IMR-90 (cell line): Measurements from ENCODE around the gene NFKBIZ. TPM values are rescaled to one million over a fixed set of nuclear protein-coding genes. Genes with fewer than 3 reads are reported as not detected.

Experiments used
- ATAC-seq: fragments of 200-7000 bp; cut with Tn5 transposase; 2 replicates; pipeline ENCODE4 v1.9.1; 2020; ENCODE audit warnings: low read depth, mild to moderate bottlenecking, moderate library complexity
- BruUV-seq: library from RNA; stranded (reverse); fragments of 400-500 nt; replicated peaks from 2 replicates; lab custom pipeline; 2021; lab: Mats Ljungman, UMichigan
- CTCF ChIA-PET: fragments of 300-600 bp; formaldehyde crosslinking; extraction: SDS; loops from one replicate; lab custom pipeline; 2021; ENCODE audit warnings: antibody characterized with exemption; lab: Yijun Ruan, JAX
- POLR2A ChIA-PET: fragments of 300-600 bp; sonication (Branson Sonifier 250); formaldehyde crosslinking; loops from one replicate; lab custom pipeline; 2022; ENCODE audit warnings: antibody characterized with exemption; ENCODE audit not compliant: unreplicated experiment; lab: Charles Lee
- DNase-seq: peaks from one replicate; pipeline ENCODE4 v3.0.0; 2013
- H2AFZ ChIP-seq: replicated peaks from 2 replicates; pipeline ENCODE3; 2013; ENCODE audit warnings: low read length, mild to moderate bottlenecking; ENCODE audit not compliant: poor library complexity
- H2AK5ac ChIP-seq: 2 replicates; pipeline ENCODE4 v1.6.1; 2013; ENCODE audit warnings: low read depth, low read length, inconsistent platforms
- H2AK9ac ChIP-seq: replicated peaks from 2 replicates; pipeline ENCODE3; 2013; ENCODE audit warnings: mild to moderate bottlenecking, low read depth, low read length, moderate library complexity; ENCODE audit not compliant: poor library complexity
- H2BK120ac ChIP-seq: 2 replicates; pipeline ENCODE4 v1.6.1; 2013; ENCODE audit warnings: low read depth, low read length, inconsistent platforms
- H2BK15ac ChIP-seq: 3 replicates; pipeline ENCODE4 v1.6.1; 2013; ENCODE audit warnings: low read depth, low read length, inconsistent platforms
- H2BK20ac ChIP-seq: 2 replicates; pipeline ENCODE4 v1.6.1; 2013; ENCODE audit warnings: low read depth, mild to moderate bottlenecking, inconsistent platforms, low read length, moderate library complexity
- H2BK5ac ChIP-seq: 2 replicates; pipeline ENCODE4 v1.6.1; 2013; ENCODE audit warnings: mild to moderate bottlenecking, low read depth, low read length, inconsistent platforms; ENCODE audit not compliant: poor library complexity, severe bottlenecking
- H3K14ac ChIP-seq: replicated peaks from 2 replicates; pipeline ENCODE4 v1.6.1; 2013; ENCODE audit warnings: low read depth, low read length, inconsistent platforms
- H3K18ac ChIP-seq: 2 replicates; pipeline ENCODE4 v1.6.1; 2013; ENCODE audit warnings: low read depth, low read length, control low read depth
- H3K23ac ChIP-seq: 2 replicates; pipeline ENCODE4 v1.6.1; 2013; ENCODE audit warnings: low read depth, low read length, inconsistent platforms
- H3K27ac ChIP-seq: 2 replicates; pipeline ENCODE4 v1.5.1; 2013; ENCODE audit warnings: mild to moderate bottlenecking, control low read depth, low read length; ENCODE audit not compliant: insufficient read depth
- H3K27me3 ChIP-seq: 2 replicates; pipeline ENCODE4 v1.6.1; 2013; ENCODE audit warnings: low read length; ENCODE audit not compliant: control insufficient read depth, insufficient read depth
- H3K36me3 ChIP-seq: 2 replicates; pipeline ENCODE4 v1.6.1; 2013; ENCODE audit warnings: low read length, mixed read lengths; ENCODE audit not compliant: control insufficient read depth, insufficient read depth
- H3K4ac ChIP-seq: 2 replicates; pipeline ENCODE4 v1.6.1; 2013; ENCODE audit warnings: low read depth, low read length, inconsistent platforms
- H3K4me1 ChIP-seq: 2 replicates; pipeline ENCODE4 v1.6.1; 2013; ENCODE audit warnings: low read length, mixed read lengths; ENCODE audit not compliant: control insufficient read depth, insufficient read depth
- H3K4me2 ChIP-seq: 2 replicates; pipeline ENCODE4 v1.6.1; 2013; ENCODE audit warnings: low read depth, mild to moderate bottlenecking, control low read depth, low read length, moderate library complexity
- H3K4me3 ChIP-seq: 2 replicates; pipeline ENCODE4 v1.5.1; 2013; ENCODE audit warnings: low read depth, mild to moderate bottlenecking, control low read depth, low read length, moderate library complexity; ENCODE audit not compliant: insufficient read depth
- H3K56ac ChIP-seq: 2 replicates; pipeline ENCODE4 v1.6.1; 2013; ENCODE audit warnings: low read length, inconsistent platforms; ENCODE audit not compliant: insufficient read depth; ENCODE audit errors: extremely low read depth
- H3K79me1 ChIP-seq, 2 experiments: 2 replicates each; pipeline ENCODE4 v1.6.1; 2013; ENCODE audit warnings: low read length in 2 of 2, inconsistent platforms in 1 of 2, low read depth in 1 of 2
- H3K9ac ChIP-seq: 2 replicates; pipeline ENCODE4 v1.6.1; 2013; ENCODE audit warnings: low read depth, low read length, control low read depth
- H3K9me1 ChIP-seq: 2 replicates; pipeline ENCODE4 v1.6.1; 2013; ENCODE audit warnings: low read length, inconsistent platforms; ENCODE audit not compliant: insufficient read depth
- H3K9me3 ChIP-seq: 2 replicates; pipeline ENCODE4 v1.6.1; 2013; ENCODE audit warnings: low read length; ENCODE audit not compliant: control insufficient read depth, insufficient read depth
- H4K20me1 ChIP-seq: 2 replicates; pipeline ENCODE4 v1.6.1; 2013; ENCODE audit warnings: low read length, inconsistent platforms; ENCODE audit not compliant: insufficient read depth
- H4K5ac ChIP-seq: 2 replicates; pipeline ENCODE4 v1.6.1; 2013; ENCODE audit warnings: mild to moderate bottlenecking, low read depth, low read length, control low read depth
- H4K8ac ChIP-seq, 2 experiments: 2 replicates each; pipeline ENCODE4 v1.6.1; 2013; ENCODE audit warnings: low read depth in 2 of 2, low read length in 2 of 2, control low read depth in 1 of 2, inconsistent platforms in 1 of 2
- H4K91ac ChIP-seq: 2 replicates; pipeline ENCODE4 v1.6.1; 2013; ENCODE audit warnings: low read depth, low read length, inconsistent platforms; ENCODE audit not compliant: insufficient read depth
- BHLHE40 ChIP-seq: fragments of 150-350 bp; IDR thresholded peaks from 2 replicates; pipeline ENCODE4 v1.6.1; 2016; ENCODE audit warnings: mild to moderate bottlenecking, low read depth, low read length
- CEBPB ChIP-seq: IDR thresholded peaks from 2 replicates; pipeline ENCODE4 v1.6.1; 2012; ENCODE audit warnings: low read depth, low read length, improper control_type of control experiment
- CTCF ChIP-seq: conservative IDR thresholded peaks from 2 replicates; pipeline ENCODE4 v1.5.1; 2012; ENCODE audit warnings: mild to moderate bottlenecking, low read depth, low read length, improper control_type of control experiment
- FOS ChIP-seq: fragments of 150-350 bp; IDR thresholded peaks from 2 replicates; pipeline ENCODE4 v1.6.1; 2016; ENCODE audit warnings: low read depth, low read length
- MAFK ChIP-seq: IDR thresholded peaks from 2 replicates; pipeline ENCODE4 v1.6.1; 2012; ENCODE audit warnings: low read depth, low read length, improper control_type of control experiment
- MAZ ChIP-seq: IDR thresholded peaks from 2 replicates; pipeline ENCODE4 v1.6.1; 2012; ENCODE audit warnings: low read depth, mild to moderate bottlenecking, low read length, improper control_type of control experiment, moderate library complexity, borderline replicate concordance
- MXI1 ChIP-seq: IDR thresholded peaks from 2 replicates; pipeline ENCODE4 v1.6.1; 2012; ENCODE audit warnings: low read depth, mild to moderate bottlenecking, low read length, moderate library complexity, borderline replicate concordance
- NFE2L2 ChIP-seq: fragments of 150-350 bp; IDR thresholded peaks from 2 replicates; pipeline ENCODE4 v1.6.1; 2016; ENCODE audit warnings: low read depth, mild to moderate bottlenecking, low read length
- RAD21 ChIP-seq: IDR thresholded peaks from 2 replicates; pipeline ENCODE4 v1.6.1; 2012; ENCODE audit warnings: low read length, improper control_type of control experiment
- RFX5 ChIP-seq: IDR thresholded peaks from 2 replicates; pipeline ENCODE4 v1.8.0; 2012; ENCODE audit warnings: low read depth, mild to moderate bottlenecking, low read length, moderate library complexity
- USF2 ChIP-seq: fragments of 150-350 bp; IDR thresholded peaks from 2 replicates; pipeline ENCODE4 v1.6.1; 2017; ENCODE audit warnings: mild to moderate bottlenecking, antibody characterized with exemption, low read length, low read depth
- WGBS, 2 experiments: methylation state at CpG; one replicate each; pipeline versions ENCODE4 v1.1.5 to v1.1.7; 2013; ENCODE audit warnings: missing lambda C conversion rate in 2 of 2; ENCODE audit not compliant: insufficient read length in 1 of 2; ENCODE audit errors: extremely low coverage in 2 of 2; 5-methylcytosine and 5-hydroxymethylcytosine counted together
- dilution Hi-C: fragments of 300-500 bp; cut with HindIII; formaldehyde crosslinking; loops from one replicate; pipeline ENCODE4 v1.14.3; 2018; ENCODE audit warnings: low sequenced_read_pairs; ENCODE audit not compliant: unreplicated experiment
- in situ Hi-C: fragments of 300-500 bp; cut with MboI; formaldehyde crosslinking; loops from 3 replicates; pipeline ENCODE4 v1.14.3; 2019; ENCODE audit warnings: low sequenced_read_pairs, inconsistent platforms, mixed read lengths
- intact Hi-C: fragments of 100-400 bp; cut with micrococcal nuclease; formaldehyde crosslinking; loops from 2 replicates; pipeline ENCODE4 v1.10.0; 2022
- polyA plus RNA-seq, 3 experiments: library from polyadenylated mRNA; depleted of rRNA; stranded (reverse); fragments of >200 nt; gene quantifications; 2 replicates each; pipeline ENCODE4 v1.2.3, GENCODE V29; 2012; ENCODE audit warnings: low replicate concordance in 1 of 3
- total RNA-seq: library from RNA; depleted of rRNA; stranded (reverse); fragments of >200 nt; gene quantifications from 2 replicates; pipeline ENCODE4 v1.2.3, GENCODE V29; 2012
- TF ChIP-seq, protein P1 (sequence below): fragments of 150-350 bp; IDR thresholded peaks from 2 replicates; pipeline ENCODE4 v1.6.1; 2016; ENCODE audit warnings: low read depth, mild to moderate bottlenecking, low read length, moderate library complexity, borderline replicate concordance

The NFKBIZ gene
- total and polyA plus RNA-seq, 2 of the 4 experiments (the other 2 are of a cell fraction) = 35.0 to 40.9 TPM

- Histone ChIP-seq H3K56ac (no peak overlapping the region), H3K4me3 (no peak overlapping the region), H2BK20ac (no peak overlapping the region), H2AK5ac (no peak overlapping the region), H3K4ac (no peak overlapping the region), H3K9me1 (0 out of 2 replicates have a peak, but pooled peaks cover 2% of the 10 kb centered on the region), H2BK5ac (no peak overlapping the region), H2AK9ac (no peak overlapping the region), H3K18ac (no peak overlapping the region), H3K23ac (no peak overlapping the region), H4K20me1 (no peaks in the 10 kb centered on the region), H3K79me1 (no peaks in the 10 kb centered on the region), H3K27me3 (no peaks in the 10 kb centered on the region), H3K4me2 (no peak overlapping the region), H3K36me3 (no peaks in the 10 kb centered on the region), H3K4me1 (peaks cover 3% of the 10 kb centered on the region), H3K9ac (no peak overlapping the region), H2BK120ac (no peak overlapping the region), H3K14ac (no peak overlapping the region), H4K5ac (no peak overlapping the region), H3K9me3 (no peaks in the 10 kb centered on the region), H3K27ac (no peak overlapping the region), H2AFZ (no peak overlapping the region), H2BK15ac (no peak overlapping the region), H4K91ac (no peak overlapping the region), H4K8ac (no peak overlapping the region)
- BruUV-seq = no TSS peak
- ATAC-seq (no peak), DNase-seq (no peak)
- dilution Hi-C loops (no loop called here), intact Hi-C loops (no loop called here), in situ Hi-C loops (no loop called here)
- POLR2A ChIA-PET = no interaction called here
- TF ChIP-seq FOS (no peak), NFE2L2 (no peak), MAZ (no peak), USF2 (no peak), BHLHE40 (no peak), MXI1 (no peak), RAD21 (no peak), MAFK (no peak), RFX5 (no peak), CEBPB (no peak), CTCF (no peak)
- TF ChIP-seq, protein P1, sequence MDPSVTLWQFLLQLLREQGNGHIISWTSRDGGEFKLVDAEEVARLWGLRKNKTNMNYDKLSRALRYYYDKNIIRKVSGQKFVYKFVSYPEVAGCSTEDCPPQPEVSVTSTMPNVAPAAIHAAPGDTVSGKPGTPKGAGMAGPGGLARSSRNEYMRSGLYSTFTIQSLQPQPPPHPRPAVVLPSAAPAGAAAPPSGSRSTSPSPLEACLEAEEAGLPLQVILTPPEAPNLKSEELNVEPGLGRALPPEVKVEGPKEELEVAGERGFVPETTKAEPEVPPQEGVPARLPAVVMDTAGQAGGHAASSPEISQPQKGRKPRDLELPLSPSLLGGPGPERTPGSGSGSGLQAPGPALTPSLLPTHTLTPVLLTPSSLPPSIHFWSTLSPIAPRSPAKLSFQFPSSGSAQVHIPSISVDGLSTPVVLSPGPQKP = no peak
- no CpG with 5 or more reads among the region's 2 CpGs for WGBS, 2 experiments
- CTCF ChIA-PET = no interaction called here
Observed at GRCh38 chr3:101878589-101878988, 29.3 kb downstream of the NFKBIZ start.
